Osteoblast (primary cell): ENCODE data around the gene SUSD3. TPM values are rescaled to one million over a fixed set of nuclear protein-coding genes. Genes with fewer than 3 reads are reported as not detected.

Experiments
- DNase-seq: peaks from one replicate; pipeline ENCODE4 v3.0.0; 2011; ENCODE audit warnings: low spot score, mixed read lengths; ENCODE audit not compliant: insufficient read length; ENCODE audit errors: missing footprints
- H2AFZ ChIP-seq: 2 replicates; pipeline ENCODE4 v1.6.0; 2011; ENCODE audit warnings: mild to moderate bottlenecking, low read length
- H3K27ac ChIP-seq: 2 replicates; pipeline ENCODE4 v1.5.1; 2011; ENCODE audit warnings: mild to moderate bottlenecking, low read depth, low read length, moderate library complexity
- H3K27me3 ChIP-seq: 2 replicates; pipeline ENCODE4 v1.6.0; 2012; ENCODE audit warnings: mild to moderate bottlenecking, control low read depth, inconsistent platforms, low read length, moderate library complexity; ENCODE audit not compliant: insufficient read depth
- H3K36me3 ChIP-seq: 2 replicates; pipeline ENCODE4 v1.5.1; 2011; ENCODE audit warnings: mild to moderate bottlenecking, low read length, control low read depth, moderate library complexity; ENCODE audit not compliant: insufficient read depth
- H3K4me1 ChIP-seq: 2 replicates; pipeline ENCODE4 v1.5.1; 2011; ENCODE audit warnings: mild to moderate bottlenecking, low read length, control low read depth, moderate library complexity; ENCODE audit not compliant: insufficient read depth
- H3K4me2 ChIP-seq: 2 replicates; pipeline ENCODE4 v1.6.0; 2011; ENCODE audit warnings: mild to moderate bottlenecking, low read length; ENCODE audit not compliant: insufficient read depth
- H3K4me3 ChIP-seq: fragments of 200-600 bp; sonication (generic); 3 replicates; pipeline ENCODE4 v1.5.1; 2012; ENCODE audit warnings: mild to moderate bottlenecking, low read length, inconsistent platforms; ENCODE audit not compliant: insufficient read depth
- H3K79me2 ChIP-seq: 2 replicates; pipeline ENCODE4 v1.6.0; 2012; ENCODE audit warnings: mild to moderate bottlenecking, low read length, control low read depth, inconsistent platforms; ENCODE audit not compliant: insufficient read depth
- H3K9me3 ChIP-seq: 2 replicates; pipeline ENCODE4 v1.5.1; 2011; ENCODE audit warnings: low read depth, low read length, control low read depth
- H4K20me1 ChIP-seq: 2 replicates; pipeline ENCODE4 v1.6.0; 2012; ENCODE audit warnings: mild to moderate bottlenecking, low read length, control low read depth; ENCODE audit not compliant: insufficient read depth
- CTCF ChIP-seq: IDR thresholded peaks from 2 replicates; pipeline ENCODE4 v1.5.1; 2011; ENCODE audit warnings: mild to moderate bottlenecking, low read depth, low read length, moderate library complexity; ENCODE audit errors: extremely low read depth
- total RNA-seq: library from RNA; depleted of rRNA; stranded (reverse); fragments of >200 nt; gene quantifications from 2 replicates; pipeline ENCODE4 v1.2.3, GENCODE V29; 2012

SUSD3 gene
- total RNA-seq, 1 donor, result 0.36 TPM

- H3K27me3 ChIP-seq, result no peaks in the 10 kb centered on the region
- H3K9me3 ChIP-seq, result no peaks in the 10 kb centered on the region
- TF ChIP-seq CTCF, result no peak
- no peak overlapping the region for H3K4me3 ChIP-seq
- peaks cover 36% of the 10 kb centered on the region for H4K20me1 ChIP-seq
- peaks cover 56% of the 10 kb centered on the region for H3K79me2 ChIP-seq
- H3K27ac ChIP-seq, result no peak overlapping the region
- DNase-seq, result peak; percentile 8
- H3K36me3 ChIP-seq, result peaks cover 15% of the 10 kb centered on the region
- no peak overlapping the region for H2AFZ ChIP-seq
- H3K4me2 ChIP-seq, result no peak overlapping the region
- H3K4me1 ChIP-seq, result no peaks in the 10 kb centered on the region
Observed at GRCh38 chr9:93108291-93109041, 50.0 kb downstream of the SUSD3 start.

GRCh38 chr9:93110311-93110855, 51.9 kb downstream of the SUSD3 start:
- no peak for TF ChIP-seq CTCF
- no peaks in the 10 kb centered on the region for H3K4me1 ChIP-seq
- H3K36me3 ChIP-seq, result peaks cover 19% of the 10 kb centered on the region
- H3K4me2 ChIP-seq, result no peak overlapping the region
- H3K79me2 ChIP-seq, result peaks cover 37% of the 10 kb centered on the region
- no peaks in the 10 kb centered on the region for H3K27me3 ChIP-seq
- no peak overlapping the region for H3K27ac ChIP-seq
- DNase-seq, result peak; percentile 25
- peaks cover 32% of the 10 kb centered on the region for H4K20me1 ChIP-seq
- no peak overlapping the region for H2AFZ ChIP-seq
- H3K9me3 ChIP-seq, result no peaks in the 10 kb centered on the region
- H3K4me3 ChIP-seq, result no peak overlapping the region

- Histone ChIP-seq H3K27ac (no peak overlapping the region), H4K20me1 (peaks cover 26% of the 10 kb centered on the region)
Observed at GRCh38 chr9:93111001-93111370, 52.5 kb downstream of the SUSD3 start.

More at GRCh38 chr9:93111001-93111370, 52.5 kb downstream of the SUSD3 start:
- H3K4me3 ChIP-seq, result no peak overlapping the region
- no peak overlapping the region for H2AFZ ChIP-seq
- no peak overlapping the region for H3K4me2 ChIP-seq
- peaks cover 19% of the 10 kb centered on the region for H3K36me3 ChIP-seq
- TF ChIP-seq CTCF, result no peak
- H3K27me3 ChIP-seq, result no peaks in the 10 kb centered on the region
- H3K79me2 ChIP-seq, result peaks cover 32% of the 10 kb centered on the region
- no peaks in the 10 kb centered on the region for H3K9me3 ChIP-seq
- no peaks in the 10 kb centered on the region for H3K4me1 ChIP-seq
- peak; percentile 29 for DNase-seq
